Left colon (tissue), 2 donors: Measurements from ENCODE around the gene CIRBP. TPM values are rescaled to one million over a fixed set of nuclear protein-coding genes. Genes with fewer than 3 reads are reported as not detected.

Source experiments
- ATAC-seq: fragments of 200-7000 bp; cut with Tn5 transposase; one replicate; pipeline ENCODE4 v1.9.1; 2020; ENCODE audit warnings: mild to moderate bottlenecking, moderate library complexity
- DNase-seq, 2 donors: peaks; one replicate each; pipeline ENCODE4 v3.0.0-alpha.2; 2020
- intact Hi-C, 2 donors: fragments of 100-400 bp; cut with DNase I in 1 of 2; cut with micrococcal nuclease in 1 of 2; formaldehyde crosslinking; loops; one replicate each; pipeline versions ENCODE4 v1.11.2 to v1.14.0; 2022; cut with DNase I, micrococcal nuclease
- total RNA-seq, 2 donors: library from RNA; stranded (reverse); fragmentation: NEBNext Ultra II Directional; extraction: Animal tissue kit (Norgen Biotek cat#: 25700); gene quantifications; one replicate each; pipeline ENCODE4 v1.2.1, GENCODE V29; 2021
- donor health status: DM: no; HTN: no; CAD: no.
- donor health status: DM: yes; HTN: yes; CAD: no.

The CIRBP gene
- total RNA-seq, 2 donors from 2014 or later = 220 to 267 TPM

DNA sequence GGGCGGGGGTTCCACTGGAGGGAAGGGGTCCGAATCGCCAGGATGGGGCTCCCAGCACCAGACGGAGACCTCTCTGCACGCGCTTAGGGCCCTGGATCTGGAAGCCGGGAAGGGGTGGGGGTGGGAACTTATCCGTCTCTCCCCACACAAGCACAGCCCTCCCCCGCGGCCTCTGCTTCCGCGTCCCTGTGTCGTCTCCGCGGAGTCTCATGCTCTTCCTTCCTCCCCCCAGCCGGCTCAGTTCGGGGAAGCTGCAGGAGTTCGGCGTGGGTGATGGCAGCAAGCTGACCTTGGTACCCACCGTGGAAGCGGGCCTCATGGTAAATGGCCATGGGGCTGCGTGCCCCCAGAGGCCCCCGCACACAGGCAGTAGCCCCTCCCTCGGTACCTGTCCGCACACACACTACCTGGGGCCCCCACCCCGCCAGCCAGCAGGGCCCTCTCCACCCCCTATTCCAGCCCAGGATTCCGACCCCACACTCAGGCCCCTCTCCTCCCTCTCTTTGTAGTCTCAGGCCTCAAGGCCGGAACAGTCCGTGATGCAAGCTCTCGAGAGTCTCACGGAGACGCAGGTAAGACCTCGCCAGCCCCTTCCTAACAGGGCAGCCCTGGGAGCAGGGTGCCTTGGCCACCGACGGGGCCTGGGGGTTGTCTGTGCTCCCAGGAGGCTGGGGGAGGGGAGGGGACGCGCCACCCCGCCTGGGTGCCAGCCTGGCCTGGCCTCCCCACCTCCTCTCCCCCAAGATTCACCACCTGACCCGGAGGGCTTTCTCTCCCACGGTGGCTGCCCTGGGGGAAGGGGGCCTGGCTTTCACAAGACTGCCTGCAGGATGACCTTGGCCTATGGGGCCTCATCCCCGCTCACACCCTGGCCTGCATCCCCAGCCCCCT is 17.6 kb upstream of the CIRBP start:
- ATAC-seq (peak; percentile 14), DNase-seq (peak; percentile 86)
- intact Hi-C loops = no loop called here

DNA sequence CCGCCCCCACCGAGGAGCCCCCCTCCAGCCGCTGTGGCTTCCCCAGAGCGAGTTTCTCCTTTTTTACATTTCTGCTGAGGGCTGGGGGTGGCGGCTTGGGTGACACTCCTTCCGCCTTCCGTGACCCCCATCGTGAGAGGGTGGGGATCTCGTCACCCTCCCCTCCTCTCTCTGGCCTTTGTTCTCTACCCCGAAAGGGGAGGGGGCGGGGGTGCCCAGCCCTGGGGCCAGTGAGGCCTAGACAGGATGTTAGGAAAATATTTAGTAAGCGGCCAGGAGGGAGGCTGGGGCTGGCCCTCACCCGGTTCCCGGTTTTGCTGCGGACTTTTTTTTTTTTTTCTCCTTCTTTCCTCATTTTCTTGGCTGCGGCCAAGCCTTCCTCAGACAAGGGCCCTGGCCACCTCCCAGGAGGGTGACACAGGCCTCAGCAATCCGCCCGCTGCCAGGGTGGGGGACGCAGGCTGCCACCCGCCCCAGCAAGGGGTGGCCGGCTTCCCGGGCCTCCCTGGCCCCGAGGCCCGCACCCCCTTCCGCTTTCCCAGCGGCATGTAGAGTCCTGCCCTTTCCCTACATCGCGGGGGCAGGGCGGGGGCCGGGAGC is 16.8 kb upstream of the CIRBP start:
- intact Hi-C loops = no loop called here
- ATAC-seq = peak; percentile 14
- DNase-seq = peak; percentile 82 to 87

DNA sequence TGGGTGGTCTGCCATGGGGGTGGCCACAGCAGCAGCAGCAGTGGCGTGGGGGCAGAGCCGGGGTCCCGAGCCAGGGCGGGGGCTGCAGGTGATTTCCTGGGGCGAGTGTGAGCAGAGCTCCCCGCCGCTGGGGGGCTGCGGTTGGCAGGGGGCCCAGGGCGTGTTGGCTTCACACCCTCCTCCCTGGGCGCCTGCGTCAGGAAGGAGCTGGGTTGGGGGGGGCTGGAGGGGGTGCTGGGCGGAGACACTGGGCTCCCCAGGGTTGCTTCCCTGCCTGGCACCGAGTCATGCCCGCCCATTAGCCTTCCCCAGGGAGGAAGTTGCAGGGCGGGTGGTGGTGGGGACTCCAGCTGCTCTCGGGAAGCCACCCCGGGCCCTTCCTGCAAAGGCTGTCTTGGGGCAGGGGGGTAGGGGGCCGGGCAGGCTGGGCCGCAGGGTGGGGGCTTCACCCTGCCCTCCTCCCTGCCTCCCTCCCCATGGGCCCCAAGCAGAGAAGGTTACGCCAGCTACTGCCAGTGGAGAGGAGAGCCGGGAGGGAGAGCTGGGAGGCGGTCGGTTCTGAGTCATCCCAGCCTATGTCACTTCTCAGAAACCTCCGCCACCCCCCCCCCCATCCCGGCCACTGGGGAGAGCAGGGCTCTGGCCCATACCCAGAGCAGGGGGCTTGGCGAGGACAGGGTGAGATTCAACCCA is 16.2 kb upstream of the CIRBP start:
- ATAC-seq (peak; percentile 36), DNase-seq (peak; percentile 88 to 93)
- intact Hi-C loops = no loop called here

DNA sequence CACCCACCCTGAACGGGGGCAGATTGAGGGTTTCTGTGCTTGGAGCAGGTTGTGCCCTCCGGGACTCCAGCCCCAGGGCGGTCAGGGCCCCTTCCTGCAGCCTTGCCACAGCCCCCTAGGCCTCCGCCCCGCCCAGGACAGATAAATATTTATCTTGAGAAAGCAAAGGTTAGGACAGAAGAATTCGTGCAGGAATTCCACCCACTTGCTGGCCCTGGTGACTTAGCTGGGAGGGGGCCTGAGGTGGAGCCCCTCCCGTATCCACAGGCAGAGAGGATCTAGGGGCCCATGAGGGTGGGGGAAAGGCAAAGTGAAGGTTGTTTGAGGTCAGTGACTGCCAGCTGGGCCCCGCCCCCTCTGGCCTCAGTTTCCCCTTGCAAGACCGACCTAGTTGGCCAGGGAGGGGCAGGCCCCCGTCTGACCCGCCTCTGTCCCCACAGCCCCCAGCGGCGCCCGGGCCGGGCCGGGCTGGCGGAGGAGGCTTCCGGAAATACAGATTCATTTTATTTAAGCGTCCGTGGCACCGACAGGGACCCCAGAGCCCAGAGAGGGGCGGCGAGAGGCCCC is 15.5 kb upstream of the CIRBP start:
- intact Hi-C loops = no loop called here
- DNase-seq = peak in 1 of 2 donors; percentile 75
- ATAC-seq = peak; percentile 3

DNA sequence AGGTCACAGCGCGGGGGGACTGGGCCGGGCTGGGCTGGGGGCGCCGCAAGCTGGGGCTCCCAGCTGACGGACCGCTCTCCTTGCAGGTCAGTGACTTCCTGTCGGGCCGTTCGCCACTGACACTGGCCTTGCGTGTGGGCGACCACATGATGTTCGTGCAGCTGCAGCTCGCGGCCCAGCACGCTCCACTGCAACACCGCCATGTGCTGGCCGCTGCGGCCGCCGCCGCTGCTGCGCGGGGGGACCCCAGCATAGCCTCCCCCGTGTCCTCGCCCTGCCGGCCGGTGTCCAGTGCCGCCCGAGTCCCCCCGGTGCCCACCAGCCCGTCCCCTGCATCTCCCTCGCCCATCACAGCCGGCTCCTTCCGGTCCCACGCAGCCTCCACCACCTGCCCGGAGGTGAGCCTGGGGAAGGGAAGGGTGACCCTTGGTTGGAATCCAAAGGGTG is 15.0 kb upstream of the CIRBP start:
- peak; percentile 40 to 63 for DNase-seq
- ATAC-seq = no peak
- intact Hi-C loops = no loop called here

DNA sequence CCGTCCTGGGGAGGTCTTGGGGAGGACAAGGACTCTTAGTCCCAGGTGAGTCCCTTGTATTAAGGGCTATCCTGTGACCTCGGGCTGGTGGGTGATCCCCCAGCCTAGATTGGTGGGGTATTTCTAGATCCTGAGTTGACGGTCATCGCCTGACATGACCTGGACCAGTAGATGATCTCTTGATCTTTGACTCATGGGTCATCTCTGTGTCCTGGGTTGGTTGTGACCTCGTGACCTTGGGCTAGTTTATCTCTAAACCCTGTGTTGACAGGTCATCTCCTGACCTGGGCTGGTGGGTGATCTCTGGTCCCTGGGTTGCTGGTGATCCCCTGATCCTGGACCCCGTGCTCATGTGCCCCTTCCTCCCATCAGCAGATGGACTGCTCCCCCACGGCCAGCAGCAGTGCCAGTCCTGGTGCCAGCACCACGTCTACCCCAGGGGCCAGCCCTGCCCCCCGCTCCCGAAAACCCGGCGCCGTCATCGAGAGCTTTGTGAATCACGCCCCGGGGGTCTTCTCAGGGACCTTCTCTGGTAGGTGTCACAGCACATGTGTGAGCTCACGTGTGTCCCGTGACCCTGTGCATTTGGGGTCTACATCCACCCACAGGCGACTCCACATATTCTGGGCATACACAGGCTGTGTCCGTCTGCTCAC is 14.5 kb upstream of the CIRBP start:
- no peak for ATAC-seq
- intact Hi-C loops = no loop called here

DNA sequence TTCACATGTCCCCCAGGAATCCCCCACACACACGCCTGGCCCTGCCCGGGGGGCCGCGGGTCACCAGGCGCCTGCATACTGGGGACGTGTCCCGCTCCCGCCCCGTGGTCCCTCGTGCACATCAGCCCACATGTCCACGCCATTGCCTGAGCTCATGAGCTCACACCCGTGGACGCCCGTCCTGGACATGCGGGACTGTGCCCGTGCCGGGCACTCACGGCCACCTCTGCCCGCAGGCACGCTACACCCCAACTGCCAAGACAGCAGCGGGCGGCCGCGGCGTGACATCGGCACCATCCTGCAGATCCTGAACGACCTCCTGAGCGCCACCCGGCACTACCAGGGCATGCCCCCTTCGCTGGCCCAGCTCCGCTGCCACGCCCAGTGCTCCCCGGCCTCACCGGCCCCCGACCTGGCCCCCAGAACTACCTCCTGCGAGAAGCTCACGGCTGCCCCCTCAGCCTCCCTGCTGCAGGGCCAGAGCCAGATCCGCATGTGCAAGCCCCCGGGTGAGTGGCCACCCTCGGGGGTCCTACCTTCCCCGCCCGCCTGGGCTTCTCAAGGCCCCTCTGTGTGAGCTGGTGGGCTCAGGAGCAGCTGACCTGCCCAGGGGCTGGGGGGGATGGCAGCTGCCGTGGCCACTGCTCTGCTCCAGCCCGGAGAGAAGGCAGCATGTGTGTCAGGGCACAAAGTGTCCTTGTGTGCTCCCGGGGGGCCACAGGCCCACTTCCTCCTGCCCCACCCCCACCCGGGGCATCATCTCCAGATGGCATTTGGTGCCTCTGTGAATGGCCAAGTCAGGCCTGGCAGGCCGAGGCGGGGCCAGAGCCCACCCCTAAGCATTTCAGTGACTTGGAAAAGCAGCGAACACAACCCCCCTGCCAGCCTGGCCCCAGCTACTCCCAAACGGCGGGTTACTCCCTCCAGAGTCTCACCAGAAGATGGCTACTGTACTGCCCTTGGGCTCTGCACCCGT is 13.7 kb upstream of the CIRBP start:
- DNase-seq = peak in 1 of 2 donors; percentile 28

More for the DNA sequence above, 14.5 kb upstream of the CIRBP start:
- DNase-seq = no peak

DNA sequence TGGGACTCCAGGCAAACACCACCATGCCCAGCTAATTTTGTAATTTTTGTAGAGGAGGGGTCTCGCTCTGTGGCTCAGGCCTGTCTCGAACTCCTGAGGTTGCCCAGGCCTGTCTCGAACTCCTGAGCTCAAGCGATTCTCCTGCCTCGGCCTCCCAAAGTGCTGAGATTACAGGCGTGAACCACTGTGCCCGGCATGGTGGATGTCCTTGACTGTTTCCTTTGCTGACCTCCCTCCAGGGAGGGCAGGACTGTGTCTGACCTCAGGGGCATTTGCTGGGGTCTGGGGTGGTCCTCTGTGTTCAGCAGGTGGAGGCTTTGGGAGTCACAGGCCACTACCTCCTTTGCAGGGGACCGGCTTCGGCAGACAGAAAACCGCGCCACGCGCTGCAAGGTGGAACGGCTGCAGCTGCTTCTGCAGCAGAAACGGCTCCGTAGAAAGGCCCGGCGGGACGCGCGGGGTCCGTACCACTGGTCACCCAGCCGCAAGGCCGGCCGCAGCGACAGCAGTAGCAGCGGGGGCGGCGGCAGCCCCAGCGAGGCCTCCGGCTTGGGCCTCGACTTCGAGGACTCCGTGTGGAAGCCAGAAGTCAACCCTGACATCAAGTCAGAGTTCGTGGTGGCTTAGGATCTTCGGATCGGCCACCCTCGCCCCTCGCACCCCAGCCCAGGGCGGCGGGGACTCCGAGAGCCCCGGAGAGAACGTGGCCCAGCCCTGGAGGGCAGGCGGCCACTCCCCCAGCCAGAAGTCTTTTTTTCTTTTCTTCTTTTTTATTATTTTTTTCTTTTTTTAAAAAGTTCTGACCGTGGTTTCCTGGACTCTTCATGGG is 12.3 kb upstream of the CIRBP start:
- ATAC-seq (no peak), DNase-seq (peak in 1 of 2 donors; percentile 23)
- intact Hi-C loops = no loop called here

More for the DNA sequence above, 13.7 kb upstream of the CIRBP start:
- intact Hi-C loops = no loop called here
- ATAC-seq = no peak

DNA sequence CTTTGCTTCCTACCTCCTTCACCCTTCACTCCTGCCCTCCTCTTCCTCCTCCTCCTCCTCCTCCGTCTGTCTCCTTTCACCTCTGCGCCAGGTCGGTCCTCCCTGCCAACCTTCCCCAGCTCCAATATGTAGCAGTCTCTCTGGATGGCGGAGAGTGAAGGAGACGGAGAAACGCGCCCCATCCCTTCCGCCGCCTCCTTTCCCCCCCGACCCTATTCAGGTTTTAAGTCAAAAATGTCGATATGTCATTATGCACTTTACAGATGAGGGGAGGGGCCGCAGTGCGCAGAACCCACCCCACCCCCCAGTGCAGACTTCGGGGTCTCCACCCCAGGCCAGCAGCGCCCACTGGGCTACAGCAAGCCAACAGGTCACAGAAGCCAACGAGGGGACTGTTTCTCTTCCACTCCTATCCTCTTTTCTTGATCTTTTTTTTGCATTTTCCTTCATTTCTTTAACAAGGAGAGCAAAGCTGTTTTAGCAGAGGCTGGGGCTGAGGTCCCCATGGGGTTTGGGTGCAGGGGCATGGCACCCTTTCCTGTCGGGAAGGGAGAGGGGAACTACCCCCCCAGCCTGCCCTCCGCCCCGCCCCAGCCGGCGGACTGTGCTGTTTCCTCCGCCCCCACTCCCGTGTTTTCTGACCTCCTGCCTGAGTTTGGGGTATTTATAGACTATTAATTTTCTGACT is 11.5 kb upstream of the CIRBP start:
- intact Hi-C loops = no loop called here
- DNase-seq (no peak), ATAC-seq (no peak)

DNA sequence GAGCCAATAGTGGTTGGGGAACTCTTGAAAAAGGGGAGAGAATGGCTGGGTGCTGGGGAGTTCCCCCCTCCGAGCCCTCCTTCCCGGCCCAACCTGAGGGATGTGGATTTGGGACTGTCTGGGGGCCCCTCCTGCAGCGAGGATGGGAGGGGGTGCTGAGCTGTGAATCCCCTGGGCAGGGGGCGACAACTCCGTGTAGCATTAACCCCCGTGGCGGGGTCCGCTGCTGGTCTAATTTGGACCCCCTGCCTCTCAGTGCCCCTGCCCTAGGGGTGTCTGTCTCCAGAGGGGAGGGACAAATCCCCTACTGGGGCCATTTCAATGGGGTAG is 11.0 kb upstream of the CIRBP start:
- intact Hi-C loops = no loop called here
- DNase-seq (no peak), ATAC-seq (no peak)

DNA sequence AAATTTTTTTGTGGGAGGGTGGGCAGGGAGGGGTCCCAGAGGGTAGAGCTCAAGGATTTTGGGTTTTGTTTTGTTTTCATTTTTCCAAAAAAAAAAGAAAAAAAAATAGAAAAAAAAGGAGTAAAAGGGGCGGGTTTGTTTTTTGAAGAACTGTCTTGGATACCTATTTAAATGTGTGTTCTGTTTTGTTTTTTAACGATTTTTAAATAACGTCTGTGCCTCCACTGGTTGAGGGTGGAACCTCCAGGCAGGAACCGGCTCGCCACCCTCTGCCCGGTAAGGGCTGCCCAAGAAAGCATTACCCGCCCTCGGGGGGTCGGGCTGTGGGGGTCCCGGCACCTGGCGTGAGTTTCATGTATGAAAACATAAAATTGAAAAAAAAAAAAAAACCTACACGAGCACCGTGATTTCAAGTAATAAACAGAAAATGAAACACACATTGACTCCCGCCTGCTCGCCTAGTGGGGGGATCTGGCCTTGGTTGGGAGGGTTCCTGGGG is 10.4 kb upstream of the CIRBP start:
- DNase-seq (peak in 1 of 2 donors; percentile 45), ATAC-seq (no peak)
- intact Hi-C loops = no loop called here

DNA sequence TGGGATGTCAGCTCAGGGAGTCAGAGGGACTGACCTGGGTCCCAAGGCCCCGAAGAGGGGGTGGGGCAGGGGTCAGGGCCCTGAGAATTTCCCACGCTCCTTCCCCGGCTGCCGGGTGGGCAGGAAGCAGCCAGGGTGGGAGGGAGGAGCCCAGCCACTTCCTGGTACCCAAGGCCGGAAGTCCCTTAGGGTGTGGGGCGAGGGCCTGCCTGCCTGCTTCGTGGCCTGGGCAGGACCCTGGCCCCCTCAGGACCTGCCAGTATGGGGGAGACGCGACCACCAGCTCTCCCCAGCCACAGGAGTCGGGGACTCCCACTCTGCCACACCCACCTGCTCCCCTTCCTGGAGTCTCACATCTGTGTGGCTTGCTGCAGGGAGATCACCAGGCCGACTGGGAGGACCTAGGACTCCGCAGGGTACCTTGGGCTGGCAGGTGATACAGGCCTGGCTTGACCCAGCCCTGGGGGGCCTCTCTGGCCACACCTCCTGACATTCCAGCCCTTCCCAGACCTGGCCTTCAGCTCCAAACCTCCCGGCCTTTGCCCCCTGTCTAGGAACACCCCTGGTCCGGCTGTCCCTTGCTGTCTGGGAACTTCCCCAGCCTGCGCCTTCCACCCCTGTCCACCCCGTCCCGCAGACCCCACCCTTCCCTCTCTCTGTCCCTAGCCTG is 9.8 kb upstream of the CIRBP start:
- intact Hi-C loops = no loop called here
- ATAC-seq = peak; percentile 38
- DNase-seq = peak; percentile 87 to 90

DNA sequence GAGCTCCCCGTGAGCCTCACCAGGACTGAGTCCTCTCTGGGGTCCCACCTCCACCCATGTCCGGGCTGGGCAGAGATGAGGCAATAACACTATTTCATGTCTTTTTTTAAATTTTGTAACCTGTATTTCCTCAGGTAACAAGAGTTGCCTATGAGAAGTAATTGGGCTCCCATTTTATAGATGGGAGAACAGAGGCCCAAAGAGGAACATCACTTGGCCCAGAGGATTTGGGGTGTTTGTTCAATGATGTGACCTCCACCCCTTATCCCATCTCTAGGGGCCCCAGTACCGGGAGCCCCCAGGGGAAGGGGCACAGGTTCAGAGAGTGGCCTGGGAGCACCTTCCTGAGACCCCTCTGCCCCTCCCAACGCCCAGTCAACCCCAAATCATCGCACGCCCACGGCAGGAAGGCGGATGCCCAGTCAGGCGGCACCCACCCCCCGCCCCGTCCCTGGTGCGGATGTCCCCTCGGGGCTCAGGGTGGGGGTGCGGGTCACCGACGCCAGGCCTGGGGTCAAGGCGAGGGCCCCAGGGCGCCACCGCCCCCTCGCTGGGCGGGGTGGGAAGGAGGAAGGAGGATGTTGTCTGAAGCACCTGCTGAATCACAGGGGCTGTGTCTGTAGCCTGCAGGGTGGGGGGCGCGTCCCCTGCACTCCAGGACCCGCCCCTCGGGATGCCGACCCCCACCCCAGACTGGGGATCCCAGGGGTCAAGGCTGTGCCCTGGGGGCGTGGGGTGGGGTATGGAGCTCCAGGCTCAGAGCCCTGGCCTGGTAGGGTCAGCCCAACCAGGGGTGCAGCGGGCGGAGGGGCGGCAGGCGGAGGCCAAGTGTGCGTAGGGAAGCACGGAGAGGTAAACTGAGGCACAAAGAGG is 9.0 kb upstream of the CIRBP start:
- ATAC-seq = peak; percentile 7
- peak in 1 of 2 donors; percentile 68 for DNase-seq
- intact Hi-C loops = no loop called here

DNA sequence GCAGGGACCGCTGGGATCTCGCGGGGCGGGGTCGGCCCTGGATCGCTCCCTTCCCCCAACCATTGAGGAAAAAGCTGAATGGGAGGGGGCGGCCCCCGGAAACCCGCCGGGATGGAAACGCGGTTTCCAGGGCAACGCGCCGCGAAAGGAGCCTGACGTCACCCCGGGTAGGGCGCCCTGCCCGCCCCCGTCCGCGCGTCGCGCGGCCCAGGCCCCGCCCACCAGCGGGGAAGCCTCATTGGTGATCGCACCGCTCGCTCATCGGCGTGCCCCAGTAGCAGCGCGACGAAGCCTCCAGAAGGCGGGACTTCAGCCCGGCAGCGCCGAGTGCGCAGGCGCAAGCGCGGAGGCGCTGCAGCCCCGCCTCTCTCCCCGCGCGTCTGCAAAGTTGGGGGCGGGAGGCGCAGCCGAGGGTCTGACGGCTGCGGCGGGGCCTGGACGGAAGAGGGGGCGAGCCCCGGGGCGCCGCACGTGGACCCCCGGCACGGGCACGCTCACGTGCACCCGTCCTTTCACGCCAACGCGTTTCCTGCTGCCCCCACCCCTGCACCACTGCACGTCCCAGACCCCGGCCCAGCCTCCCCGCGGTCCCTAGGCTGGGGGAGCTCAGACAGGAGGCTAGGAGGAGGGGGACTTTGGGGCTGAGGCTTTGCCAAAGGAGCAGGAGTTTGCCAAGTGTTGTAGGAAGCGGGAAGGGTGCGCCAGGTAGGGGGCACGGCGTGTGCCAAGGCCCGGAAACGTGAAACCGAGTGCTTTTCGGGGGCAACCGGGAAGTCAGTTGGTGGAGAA is 8.2 kb upstream of the CIRBP start:
- peak; percentile 95 to 97 for DNase-seq
- intact Hi-C loops = no loop called here
- ATAC-seq = peak; percentile 59
